Body of pancreas (tissue), 4 donors: ENCODE measurements around the gene MRE11.
"Not testable (repeated sequence)": the region's sequence is repeated elsewhere in the genome, so short reads cannot be mapped to it uniquely, and the experiment has no call there.

Experiments used
- POLR2A ChIP-seq, 3 donors: fragments of 450-650 bp; IDR thresholded peaks; one replicate each; pipeline ENCODE4 v1.6.1; 2016; ENCODE audit warnings: antibody characterized with exemption in 3 of 3, mild to moderate bottlenecking in 2 of 3
- TF ChIP-seq, protein P1 (sequence below), 7 experiments: fragments of 450-650 bp in 4 of 7; fragments of 200-600 bp in 3 of 7; sonication (generic) in 3 of 7; IDR thresholded peaks; one replicate each; pipeline ENCODE4 v1.5.1; 2016 to 2019; ENCODE audit warnings: antibody characterized with exemption in 7 of 7

GRCh38 chr11:94506513-94506912, 12.9 kb upstream of the MRE11 start:
- TF ChIP-seq POLR2A (IDR thresholded peaks at IDR 0.05), result not testable (repeated sequence)
- TF ChIP-seq, protein P1, sequence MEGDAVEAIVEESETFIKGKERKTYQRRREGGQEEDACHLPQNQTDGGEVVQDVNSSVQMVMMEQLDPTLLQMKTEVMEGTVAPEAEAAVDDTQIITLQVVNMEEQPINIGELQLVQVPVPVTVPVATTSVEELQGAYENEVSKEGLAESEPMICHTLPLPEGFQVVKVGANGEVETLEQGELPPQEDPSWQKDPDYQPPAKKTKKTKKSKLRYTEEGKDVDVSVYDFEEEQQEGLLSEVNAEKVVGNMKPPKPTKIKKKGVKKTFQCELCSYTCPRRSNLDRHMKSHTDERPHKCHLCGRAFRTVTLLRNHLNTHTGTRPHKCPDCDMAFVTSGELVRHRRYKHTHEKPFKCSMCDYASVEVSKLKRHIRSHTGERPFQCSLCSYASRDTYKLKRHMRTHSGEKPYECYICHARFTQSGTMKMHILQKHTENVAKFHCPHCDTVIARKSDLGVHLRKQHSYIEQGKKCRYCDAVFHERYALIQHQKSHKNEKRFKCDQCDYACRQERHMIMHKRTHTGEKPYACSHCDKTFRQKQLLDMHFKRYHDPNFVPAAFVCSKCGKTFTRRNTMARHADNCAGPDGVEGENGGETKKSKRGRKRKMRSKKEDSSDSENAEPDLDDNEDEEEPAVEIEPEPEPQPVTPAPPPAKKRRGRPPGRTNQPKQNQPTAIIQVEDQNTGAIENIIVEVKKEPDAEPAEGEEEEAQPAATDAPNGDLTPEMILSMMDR (IDR thresholded peaks at IDR 0.05), result not testable (repeated sequence)
